Measurements from ENCODE around the gene UXT.

GRCh38 chrX:47613082-47613481, 45.9 kb downstream of the UXT start:
- no peak for TF ChIP-seq SIN3A (IDR thresholded peaks at IDR 0.05; ENCODE audit: borderline replicate concordance, insufficient read depth, low read depth, low read length)
- TF ChIP-seq CTCF (IDR thresholded peaks at IDR 0.05): no peak
- TF ChIP-seq POLR2AphosphoS5 (IDR thresholded peaks at IDR 0.05; ENCODE audit: low read depth, low read length): no peak
- TF ChIP-seq TCF7L2 (IDR thresholded peaks at IDR 0.05; ENCODE audit: low read depth, low read length): no peak
- no peak for TF ChIP-seq REST (IDR thresholded peaks at IDR 0.05; ENCODE audit: insufficient read depth in 1 of 2, low read depth in 2 of 2, low read length in 1 of 2)

Data from Panc1 (cell line).